GM10847 (cell line): Measurements from ENCODE around the gene RABEP1.

Experiments used
- POLR2A ChIP-seq: IDR thresholded peaks from 2 replicates; pipeline ENCODE4 v1.6.1; 2011; ENCODE audit not compliant: insufficient read length; ENCODE audit errors: extremely low read depth

The RABEP1 gene

DNA sequence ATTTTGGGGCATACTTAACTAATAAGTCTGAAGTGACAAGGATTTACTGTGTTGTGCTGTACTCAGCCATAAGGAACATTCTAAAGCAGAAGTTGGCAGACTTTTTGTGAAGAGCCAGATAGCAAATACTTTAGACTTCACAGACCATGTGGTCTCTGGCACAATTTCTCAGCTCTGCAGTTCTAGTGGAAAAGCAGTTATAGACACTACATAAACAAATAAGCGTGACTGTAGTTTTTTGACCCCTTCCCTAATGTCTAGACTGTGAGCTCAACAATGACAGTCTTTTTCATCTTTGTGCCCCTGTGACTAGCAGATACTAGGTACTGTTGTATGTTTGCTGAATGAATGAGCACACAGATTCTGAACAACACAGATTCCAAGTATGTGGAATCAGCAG, 142.8 kb downstream of the RABEP1 start:
- TF ChIP-seq POLR2A = no peak

DNA sequence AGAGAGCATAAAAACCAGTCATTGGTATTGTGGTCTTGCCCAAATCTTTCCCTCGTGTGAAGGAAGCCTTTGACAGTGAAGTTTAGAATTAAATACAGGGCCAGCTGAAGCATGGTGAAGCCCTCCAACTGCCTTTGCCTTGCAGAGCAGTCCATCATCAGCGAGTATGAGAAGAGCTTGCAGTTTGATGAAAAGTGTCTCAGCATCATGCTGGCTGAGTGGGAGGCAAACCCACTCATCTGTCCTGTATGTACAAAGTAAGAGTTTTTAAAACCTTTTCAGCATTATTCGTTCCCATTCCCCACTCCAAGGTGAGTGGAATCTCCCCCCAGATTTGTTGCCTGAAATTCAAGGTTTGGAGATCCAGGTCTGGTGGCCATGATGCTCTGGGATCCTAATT, 143.7 kb downstream of the RABEP1 start:
- TF ChIP-seq POLR2A = no peak

DNA sequence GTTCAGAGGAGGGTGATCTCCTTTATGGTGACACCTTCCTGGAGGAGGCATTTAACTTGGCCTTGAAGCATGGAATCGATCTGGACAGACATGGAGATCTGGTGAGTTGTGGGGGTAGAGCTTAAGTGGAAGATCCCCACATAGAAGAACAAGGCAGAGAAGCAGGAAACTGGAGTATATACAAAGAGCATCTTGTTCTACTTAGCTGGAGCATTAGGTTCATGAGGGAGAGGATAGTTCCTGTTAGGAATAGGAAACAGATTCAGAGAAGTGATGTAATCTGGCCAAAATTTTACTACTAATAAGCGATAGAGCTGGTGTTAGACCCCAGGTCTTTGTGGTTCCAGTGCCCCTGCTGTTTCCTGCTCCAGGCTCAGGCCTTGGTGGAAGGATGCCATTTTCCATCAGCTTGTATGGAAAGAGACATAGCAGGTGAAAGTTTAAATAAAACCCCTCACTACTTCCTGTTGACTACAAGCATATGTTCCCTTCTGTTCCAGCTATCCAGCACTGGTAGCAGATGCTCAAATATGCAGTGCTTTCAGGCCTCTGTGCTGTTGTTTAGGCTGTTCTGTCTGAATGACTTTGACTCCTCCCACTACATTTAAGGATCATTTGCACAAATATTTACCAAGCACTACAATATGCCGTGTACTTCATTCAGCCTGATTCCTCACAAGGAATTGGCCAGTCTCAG, 147.3 kb downstream of the RABEP1 start:
- no peak for TF ChIP-seq POLR2A

DNA sequence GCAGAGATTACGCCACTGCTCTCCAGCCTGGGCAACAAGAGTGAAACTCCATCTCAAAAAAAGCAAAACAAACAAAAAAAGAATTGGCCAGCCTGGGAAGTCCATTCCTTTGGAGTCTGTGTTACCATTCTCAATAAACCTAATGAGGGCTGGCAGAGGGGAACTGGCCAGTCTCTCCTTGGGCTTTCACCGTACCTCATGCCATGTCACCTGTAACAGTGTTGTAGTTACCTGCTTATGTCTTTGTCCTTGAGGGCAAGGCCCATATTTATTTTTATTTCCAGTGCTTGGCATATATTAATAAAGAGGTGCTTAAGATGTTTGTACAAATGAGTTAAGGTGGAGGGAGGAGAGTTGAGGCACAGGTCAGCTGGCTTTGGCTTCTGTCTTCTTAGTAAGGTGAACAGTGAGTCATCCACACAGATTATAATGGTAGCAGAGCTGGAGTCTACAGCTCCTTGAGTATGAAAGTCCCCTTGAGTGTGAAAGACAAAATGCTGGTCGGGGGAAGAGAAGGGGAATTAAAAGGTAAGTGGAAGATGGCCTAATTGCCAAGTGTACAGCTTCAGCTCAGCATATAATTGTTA, 148.4 kb downstream of the RABEP1 start:
- no peak for TF ChIP-seq POLR2A

DNA sequence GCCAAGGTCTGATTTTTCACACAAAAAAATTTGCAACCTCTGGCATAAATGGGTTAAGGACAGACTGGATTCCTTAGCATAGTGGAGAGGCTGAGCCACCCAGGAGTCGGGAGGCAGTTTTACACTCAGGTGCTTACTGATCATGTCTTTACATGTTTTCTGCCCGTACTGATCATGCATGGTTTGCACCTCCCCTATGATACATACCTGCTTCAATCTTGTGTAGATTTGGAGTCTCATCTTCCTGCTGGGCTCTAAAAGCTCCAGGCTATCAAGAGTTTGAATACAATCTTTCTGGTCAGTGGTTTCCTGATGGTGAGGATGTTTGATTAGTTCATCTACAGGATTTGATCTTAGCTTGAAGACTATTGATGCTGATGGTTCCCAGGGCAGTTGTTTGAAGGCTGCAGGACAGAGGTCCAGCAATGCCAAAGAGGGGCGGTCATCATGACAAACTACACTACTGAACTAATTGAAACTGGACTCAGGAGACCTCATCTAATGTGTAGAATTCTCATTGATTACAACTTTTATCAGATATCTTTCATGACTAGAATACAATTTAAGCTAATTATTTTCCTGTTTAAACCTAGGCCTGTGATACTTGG, 150.0 kb downstream of the RABEP1 start:
- TF ChIP-seq POLR2A = no peak

DNA sequence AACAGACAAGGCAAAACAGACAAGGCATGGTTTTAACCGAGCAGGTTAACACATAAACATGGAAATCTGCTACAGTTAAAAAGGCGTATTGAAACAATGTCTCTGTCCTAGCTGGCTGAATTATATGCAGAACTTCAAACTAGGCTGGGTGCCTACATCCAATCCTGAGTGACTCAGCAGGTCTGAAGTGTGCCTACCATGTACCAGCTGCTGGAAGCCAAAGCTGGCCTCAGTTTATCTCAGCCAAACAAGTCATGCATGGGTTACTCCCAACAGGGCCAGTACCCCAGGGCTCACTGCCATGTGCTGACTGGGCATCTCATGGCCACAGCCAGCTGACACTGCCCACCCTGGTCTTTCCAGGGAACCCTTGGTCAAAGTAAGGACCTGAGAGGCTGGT, 152.9 kb downstream of the RABEP1 start:
- no peak for TF ChIP-seq POLR2A
